GM19397 (cell line): ENCODE measurements around the gene ZNF77.
A peak's percentile ranks its signal among the peaks of the same experiment; 100 is the strongest.
"Not testable (repeated sequence)": the region's sequence is repeated elsewhere in the genome, so short reads cannot be mapped to it uniquely, and the experiment has no call there.

Experiments
- ATAC-seq: cut with Tn5 transposase; IDR thresholded peaks from one replicate; pipeline ENCODE4 v1.9.1; 2021; ENCODE audit warnings: mild to moderate bottlenecking, moderate library complexity; ENCODE audit not compliant: unreplicated experiment

ZNF77 gene

GRCh38 chr19:2970201-2970835 is 25.5 kb upstream of the ZNF77 start:
- ATAC-seq = no peak

- no peak for ATAC-seq
These were observed 24.3 kb upstream of the ZNF77 start for GRCh38 chr19:2969104-2969504.

DNA sequence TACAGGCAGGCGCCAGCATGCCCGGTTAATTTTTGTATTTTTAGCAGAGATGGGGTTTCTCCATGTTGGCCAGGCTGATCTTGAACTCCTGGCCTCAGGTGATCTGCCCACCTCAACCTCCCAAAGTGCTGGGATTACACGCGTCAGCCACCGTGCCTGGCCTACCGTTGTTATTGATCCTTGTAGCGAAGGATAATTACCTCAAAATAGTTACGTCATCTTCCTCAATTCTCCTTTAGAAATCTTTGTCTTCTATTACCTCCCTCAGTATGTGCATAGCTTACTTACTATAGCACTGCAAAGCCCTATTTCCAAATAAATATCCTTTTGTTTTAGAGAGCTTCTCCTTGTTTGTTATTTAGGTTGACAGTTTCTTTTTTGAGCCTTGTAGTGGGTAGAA is 23.2 kb upstream of the ZNF77 start:
- ATAC-seq = no peak

GRCh38 chr19:2964874-2965273 is 20.1 kb upstream of the ZNF77 start:
- ATAC-seq = no peak

- not testable (repeated sequence) for ATAC-seq
These were observed 18.9 kb upstream of the ZNF77 start for GRCh38 chr19:2963631-2964030.

DNA sequence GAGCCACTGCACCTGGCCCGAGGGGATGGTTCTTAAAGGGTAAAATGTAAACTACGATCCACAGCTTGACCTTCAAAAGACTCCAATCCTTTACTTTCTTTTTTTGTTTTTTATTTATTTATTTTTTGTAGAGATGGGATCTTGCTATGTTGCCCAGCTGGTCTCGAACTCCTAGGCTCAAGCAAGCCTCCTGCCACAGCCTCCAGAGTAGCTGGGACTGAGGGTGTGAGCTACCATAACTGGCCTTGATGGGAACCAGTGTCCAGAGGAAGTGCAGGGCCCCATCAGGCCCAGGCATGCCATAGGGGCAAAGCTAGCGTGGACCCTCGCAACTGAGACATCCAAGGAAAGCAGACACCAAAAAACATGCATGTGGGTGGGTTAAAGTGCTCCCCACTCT is 18.4 kb upstream of the ZNF77 start:
- no peak for ATAC-seq

DNA sequence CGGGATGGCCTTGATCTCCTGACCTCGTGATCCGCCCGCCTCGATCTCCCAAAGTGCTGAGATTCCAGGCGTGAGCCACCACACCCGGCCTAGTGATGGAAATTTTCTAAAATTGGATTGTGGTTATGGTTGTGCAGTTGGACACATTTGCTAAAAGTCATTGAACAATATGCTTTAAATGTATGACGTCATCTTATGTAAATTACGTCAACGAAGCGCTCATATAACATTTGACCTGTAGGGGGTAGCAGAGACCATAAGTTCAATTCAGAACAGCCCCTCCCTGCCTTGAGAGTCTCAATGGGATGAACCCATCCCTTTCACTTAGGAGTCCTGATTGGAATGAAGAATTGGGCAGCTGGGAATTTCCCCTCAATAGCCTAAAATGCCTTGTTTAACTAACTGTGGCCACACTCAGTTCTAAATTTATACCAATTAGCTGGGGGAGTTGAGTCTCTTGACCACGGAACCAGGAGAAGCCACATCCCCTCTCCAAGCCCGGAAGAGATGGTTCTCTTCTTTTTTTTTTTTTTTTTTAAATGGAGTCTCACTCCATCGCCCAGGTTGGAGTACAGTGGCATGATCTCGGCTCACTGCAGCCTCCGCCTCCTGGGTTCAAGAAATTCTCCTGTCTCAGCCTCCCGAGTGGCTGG is 17.4 kb upstream of the ZNF77 start:
- ATAC-seq = no peak

GRCh38 chr19:2960120-2960519 is 15.3 kb upstream of the ZNF77 start:
- no peak for ATAC-seq

- no peak for ATAC-seq
These were observed 12.4 kb upstream of the ZNF77 start for GRCh38 chr19:2957160-2957559.

GRCh38 chr19:2952953-2953481 is 8.2 kb upstream of the ZNF77 start:
- no peak for ATAC-seq

DNA sequence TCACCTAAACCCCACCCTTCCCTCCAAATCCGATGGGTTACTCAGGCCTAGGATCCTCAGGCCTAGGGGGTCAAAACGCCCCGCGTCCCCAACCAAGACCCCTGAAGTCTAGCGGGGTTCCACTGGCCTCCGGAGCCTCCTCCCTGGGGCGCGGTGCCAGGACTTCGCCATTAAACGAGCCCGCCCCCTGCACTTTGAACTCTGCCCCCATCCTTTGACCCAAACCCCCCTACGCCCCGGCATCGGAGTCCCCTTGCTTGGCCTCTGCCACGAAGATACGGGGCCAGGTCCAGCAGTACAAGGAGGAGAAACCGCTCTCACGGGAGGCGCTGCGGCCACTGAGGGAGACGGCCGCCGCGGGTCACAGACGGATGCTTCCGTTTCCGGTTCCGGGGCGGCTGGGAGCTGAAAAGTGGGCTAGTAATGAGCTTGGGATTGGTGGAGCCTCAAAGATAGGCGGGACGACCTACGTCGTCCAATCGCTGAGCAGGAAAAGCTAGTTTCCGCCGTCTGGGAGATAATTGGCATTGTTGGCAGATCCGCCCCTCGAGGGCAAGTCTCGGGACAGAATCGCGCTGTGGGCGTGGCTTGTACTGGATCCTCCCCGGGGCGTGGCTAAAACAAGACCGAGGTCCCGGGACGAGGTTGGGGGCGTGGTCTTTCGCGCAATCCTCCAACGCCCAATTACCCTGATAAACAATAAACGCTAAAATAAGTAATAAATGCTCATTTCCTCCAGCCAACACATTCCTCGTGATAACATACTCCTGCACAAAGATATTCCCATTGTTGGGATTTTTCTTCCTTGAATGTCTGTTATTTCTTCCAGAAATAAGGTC is 5.7 kb upstream of the ZNF77 start:
- peak; percentile 94 for ATAC-seq

DNA sequence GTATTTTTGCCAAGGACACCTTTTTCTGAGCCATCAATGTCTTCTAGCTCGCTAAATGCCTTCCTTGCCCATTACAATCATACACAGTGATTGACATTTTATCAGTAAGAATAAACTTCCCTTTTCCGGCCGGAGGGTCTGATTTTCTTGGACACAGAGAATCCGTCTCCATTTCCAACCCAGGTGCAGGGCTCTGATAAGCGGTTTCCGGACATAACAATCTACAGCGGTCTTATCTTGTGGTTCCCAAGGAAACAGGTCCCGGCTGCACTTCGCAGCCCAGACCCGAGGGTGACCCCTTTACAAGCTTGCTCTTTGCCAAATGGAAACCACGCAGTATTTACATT is 5.1 kb upstream of the ZNF77 start:
- ATAC-seq = peak; percentile 1

GRCh38 chr19:2945575-2946184 is 909 bp upstream of the ZNF77 start:
- no peak for ATAC-seq

GRCh38 chr19:2944403-2944774 is 382 bp downstream of the ZNF77 start:
- no peak for ATAC-seq

GRCh38 chr19:2942928-2943640 is 1.7 kb downstream of the ZNF77 start:
- no peak for ATAC-seq

DNA sequence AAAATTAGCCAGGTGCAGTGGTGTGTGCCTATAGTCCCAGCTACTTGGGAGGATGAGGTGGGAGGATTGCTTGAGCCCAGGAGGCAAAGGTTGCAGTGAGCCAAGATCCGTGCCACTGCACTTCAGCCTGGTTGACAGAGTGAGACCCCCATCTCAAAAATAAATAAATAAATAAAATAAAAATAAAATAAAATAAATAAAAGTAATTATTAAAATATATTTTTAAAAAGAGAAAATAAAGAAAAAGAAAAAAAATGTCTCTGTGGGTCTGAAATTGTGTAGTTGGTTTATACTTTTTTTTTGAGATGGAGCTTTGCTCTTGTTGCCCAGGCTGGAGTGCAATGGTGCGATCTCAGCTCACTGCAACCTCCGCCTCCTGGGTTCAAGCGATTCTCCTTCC is 8.9 kb downstream of the ZNF77 start:
- ATAC-seq = not testable (repeated sequence)

DNA sequence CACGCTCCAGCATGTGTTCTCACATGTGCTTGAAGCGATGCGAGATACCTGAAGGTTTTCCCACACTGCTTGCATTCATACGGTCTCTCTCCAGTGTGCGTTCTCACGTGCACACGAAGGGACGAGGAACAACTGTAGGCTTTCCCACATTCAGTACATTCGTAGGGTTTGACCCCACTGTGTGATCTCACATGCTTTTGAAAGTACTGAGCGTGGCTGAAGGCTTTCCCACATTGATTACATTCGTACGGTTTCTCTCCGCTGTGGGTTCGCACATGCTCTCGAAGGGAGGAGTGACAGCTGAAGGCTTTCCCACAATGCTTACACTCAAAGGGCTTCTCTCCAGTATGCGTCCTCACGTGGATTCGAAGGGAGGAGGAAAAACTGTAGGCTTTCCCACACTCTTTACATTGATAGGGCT is 11.3 kb downstream of the ZNF77 start:
- ATAC-seq = no peak

DNA sequence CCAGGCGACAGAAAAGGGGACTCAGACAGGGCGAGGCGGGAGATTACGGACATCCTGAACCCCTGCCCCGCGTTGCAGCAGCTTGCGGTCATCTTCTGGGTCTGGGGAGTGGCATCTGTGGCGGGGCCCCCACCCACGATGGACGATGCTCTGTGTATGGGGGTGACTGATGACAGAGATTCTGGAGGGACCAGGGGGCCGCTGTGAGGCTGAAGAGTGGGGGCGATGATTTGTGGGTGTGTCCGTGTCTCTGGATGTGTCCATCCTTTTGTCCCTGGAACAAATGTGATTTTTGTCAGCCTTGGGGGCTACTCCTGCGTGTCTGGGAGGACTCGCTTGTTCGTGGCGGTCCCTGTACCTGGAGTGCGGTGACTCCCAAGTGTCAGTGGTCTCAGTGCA is 17.7 kb downstream of the ZNF77 start:
- ATAC-seq = no peak

DNA sequence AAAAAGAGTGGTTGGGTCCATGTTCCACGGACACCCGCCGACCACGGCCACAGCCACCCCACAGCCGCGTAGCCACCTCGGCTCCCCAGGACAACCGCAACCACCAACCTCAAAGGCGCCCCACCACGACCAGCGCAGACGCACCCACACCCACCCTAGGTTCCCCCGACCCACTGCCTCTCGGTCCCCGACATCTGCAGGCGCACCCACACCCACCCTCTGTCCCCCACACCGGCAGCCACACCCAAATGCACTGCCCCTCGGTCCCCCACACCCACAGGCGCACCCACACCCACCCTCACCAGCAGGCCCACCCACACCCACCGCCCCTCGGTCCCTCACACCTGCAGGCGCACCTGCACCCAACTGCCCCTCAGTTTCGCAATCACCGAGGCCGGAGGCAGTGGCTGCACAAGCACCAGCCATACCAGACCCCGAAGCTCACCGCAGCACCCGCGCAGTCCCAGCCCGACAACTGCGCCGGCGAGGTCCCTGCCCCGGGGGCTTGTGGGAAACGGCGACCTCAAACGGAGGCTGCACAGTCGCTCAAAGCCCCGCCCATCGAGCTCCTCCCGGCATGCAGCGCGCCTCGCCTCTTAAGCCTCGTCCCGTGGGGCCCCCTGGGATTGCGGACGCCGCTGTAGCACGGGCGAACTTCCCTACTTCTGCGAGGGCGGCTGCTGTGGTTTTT is 18.3 kb downstream of the ZNF77 start:
- ATAC-seq = no peak

DNA sequence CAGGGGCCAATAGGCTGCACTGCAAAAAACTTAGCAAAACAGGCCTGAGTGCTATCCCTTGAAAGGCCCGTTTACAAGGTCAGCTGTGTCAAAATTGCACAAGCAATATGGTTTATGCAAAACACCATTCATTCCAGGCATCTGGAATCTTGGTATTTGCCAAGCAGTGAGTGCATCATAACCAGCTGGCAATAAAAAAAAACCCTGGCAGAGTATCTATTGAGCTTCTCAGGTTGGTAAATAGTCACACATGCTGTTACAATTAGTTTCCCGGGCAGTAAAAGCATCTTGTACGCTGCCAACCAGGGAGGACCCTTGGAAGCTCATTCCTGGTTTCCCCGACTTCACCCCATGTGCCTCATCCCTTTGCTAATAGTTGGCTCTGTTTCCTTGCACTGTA is 21.3 kb downstream of the ZNF77 start:
- no peak for ATAC-seq
